Mesendoderm (in vitro differentiated cells): ENCODE measurements around the gene MXI1.

ENCODE experiments used
- DNase-seq: peaks from one replicate; pipeline ENCODE4 v3.0.0; 2013
- H2AK5ac ChIP-seq: 2 replicates; pipeline ENCODE4 v1.6.1; 2013; ENCODE audit warnings: low read length, inconsistent platforms
- H2BK120ac ChIP-seq: 2 replicates; pipeline ENCODE4 v1.6.1; 2013; ENCODE audit warnings: low read depth, mild to moderate bottlenecking, low read length, moderate library complexity, mixed read lengths
- H2BK15ac ChIP-seq: replicated peaks from 2 replicates; pipeline ENCODE4 v1.6.1; 2013; ENCODE audit warnings: low read depth, mild to moderate bottlenecking, moderate library complexity
- H2BK5ac ChIP-seq: 2 replicates; pipeline ENCODE4 v1.6.1; 2013; ENCODE audit warnings: low read length, inconsistent platforms
- H3K18ac ChIP-seq: 2 replicates; pipeline ENCODE4 v1.6.1; 2013; ENCODE audit warnings: mild to moderate bottlenecking, low read length, mixed read lengths
- H3K23ac ChIP-seq: one replicate; pipeline ENCODE4 v1.6.1; 2013; ENCODE audit warnings: low read length
- H3K27ac ChIP-seq: 2 replicates; pipeline ENCODE4 v1.5.1; 2013; ENCODE audit warnings: low read depth, mild to moderate bottlenecking, inconsistent platforms, low read length, moderate library complexity
- H3K27me3 ChIP-seq: 2 replicates; pipeline ENCODE4 v1.6.1; 2013; ENCODE audit warnings: low read length, control low read depth, mild to moderate bottlenecking, inconsistent platforms; ENCODE audit not compliant: insufficient read depth, poor library complexity
- H3K36me3 ChIP-seq: 2 replicates; pipeline ENCODE4 v1.6.1; 2013; ENCODE audit warnings: low read length, inconsistent platforms; ENCODE audit not compliant: control insufficient read depth, insufficient read depth
- H3K4ac ChIP-seq: one replicate; pipeline ENCODE4 v1.6.1; 2013; ENCODE audit warnings: low read depth, mild to moderate bottlenecking, low read length, moderate library complexity
- H3K4me1 ChIP-seq: 2 replicates; pipeline ENCODE4 v1.6.1; 2013; ENCODE audit warnings: low read depth, low read length, inconsistent platforms; ENCODE audit not compliant: control insufficient read depth
- H3K4me2 ChIP-seq: 2 replicates; pipeline ENCODE4 v1.6.1; 2013; ENCODE audit warnings: low read length
- H3K4me3 ChIP-seq: 2 replicates; pipeline ENCODE4 v1.5.1; 2013; ENCODE audit warnings: mild to moderate bottlenecking, low read length
- H3K56ac ChIP-seq: one replicate; pipeline ENCODE4 v1.6.1; 2013; ENCODE audit warnings: low read length
- H3K79me1 ChIP-seq: 2 replicates; pipeline ENCODE4 v1.6.1; 2013; ENCODE audit warnings: low read length, inconsistent platforms
- H3K79me2 ChIP-seq: 2 replicates; pipeline ENCODE4 v1.6.1; 2013; ENCODE audit warnings: mild to moderate bottlenecking, low read length; ENCODE audit not compliant: control insufficient read depth, insufficient read depth
- H3K9ac ChIP-seq: 2 replicates; pipeline ENCODE4 v1.6.1; 2013; ENCODE audit warnings: low read length, inconsistent platforms
- H4K5ac ChIP-seq: one replicate; pipeline ENCODE4 v1.6.1; 2013; ENCODE audit warnings: low read length
- H4K8ac ChIP-seq: one replicate; pipeline ENCODE4 v1.6.1; 2013; ENCODE audit warnings: low read depth, mild to moderate bottlenecking, control low read depth, low read length, moderate library complexity
- WGBS: extraction: QIAGEN DNeasy Blood & Tissue Kit; methylation state at CpG from one replicate; pipeline ENCODE4 v1.1.7; 2013; ENCODE audit warnings: low lambda C conversion rate, missing lambda C conversion rate; ENCODE audit not compliant: insufficient coverage; ENCODE audit errors: extremely low coverage; 5-methylcytosine and 5-hydroxymethylcytosine counted together

The MXI1 gene

DNA sequence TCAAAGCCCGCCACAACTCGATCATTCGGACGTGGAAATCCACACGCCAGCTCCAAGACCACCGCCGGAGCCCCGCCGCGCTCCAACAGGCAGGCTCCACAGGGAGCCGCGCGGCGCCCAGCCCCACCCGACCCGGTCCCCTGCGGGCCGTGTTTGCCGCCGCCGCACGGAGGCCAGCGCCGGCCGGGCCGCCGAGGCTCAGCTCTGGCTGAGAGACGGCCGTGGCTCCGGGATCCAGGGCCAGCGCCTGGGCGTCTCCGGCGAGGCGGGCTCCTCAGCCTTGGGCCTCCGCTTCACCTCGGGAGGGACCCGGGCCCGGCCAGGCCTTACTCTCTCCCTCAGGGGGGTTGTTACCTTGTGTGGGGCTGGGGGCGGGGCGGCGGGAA is 97.0 kb downstream of the MXI1 start:
- H4K8ac ChIP-seq: peak overlapping the region; percentile 95
- peak overlapping the region; percentile 87 for H3K4me3 ChIP-seq
- H2BK5ac ChIP-seq: no peak overlapping the region
- peak overlapping the region; percentile 62 for H2BK120ac ChIP-seq
- no peak for DNase-seq
- H3K9ac ChIP-seq: peak overlapping the region; percentile 96
- peak overlapping the region; percentile 23 for H2BK15ac ChIP-seq
- H3K18ac ChIP-seq: peak overlapping the region; percentile 100
- H3K27me3 ChIP-seq: no peaks in the 10 kb centered on the region
- H2AK5ac ChIP-seq: no peak overlapping the region
- H4K5ac ChIP-seq: no peak overlapping the region
- peak overlapping the region; percentile 98 for H3K4ac ChIP-seq
- no peak overlapping the region for H3K23ac ChIP-seq
- no CpG with 5 or more reads among the region's 42 CpGs for whole genome bisulfite sequencing
- peak overlapping the region; percentile 91 for H3K27ac ChIP-seq
- peak overlapping the region; percentile 96 for H3K56ac ChIP-seq
- no peaks in the 10 kb centered on the region for H3K4me1 ChIP-seq
- no peaks in the 10 kb centered on the region for H3K36me3 ChIP-seq
- H3K79me2 ChIP-seq: peaks cover 35% of the 10 kb centered on the region
- H3K79me1 ChIP-seq: peaks cover 3% of the 10 kb centered on the region
- no peak overlapping the region for H3K4me2 ChIP-seq

DNA sequence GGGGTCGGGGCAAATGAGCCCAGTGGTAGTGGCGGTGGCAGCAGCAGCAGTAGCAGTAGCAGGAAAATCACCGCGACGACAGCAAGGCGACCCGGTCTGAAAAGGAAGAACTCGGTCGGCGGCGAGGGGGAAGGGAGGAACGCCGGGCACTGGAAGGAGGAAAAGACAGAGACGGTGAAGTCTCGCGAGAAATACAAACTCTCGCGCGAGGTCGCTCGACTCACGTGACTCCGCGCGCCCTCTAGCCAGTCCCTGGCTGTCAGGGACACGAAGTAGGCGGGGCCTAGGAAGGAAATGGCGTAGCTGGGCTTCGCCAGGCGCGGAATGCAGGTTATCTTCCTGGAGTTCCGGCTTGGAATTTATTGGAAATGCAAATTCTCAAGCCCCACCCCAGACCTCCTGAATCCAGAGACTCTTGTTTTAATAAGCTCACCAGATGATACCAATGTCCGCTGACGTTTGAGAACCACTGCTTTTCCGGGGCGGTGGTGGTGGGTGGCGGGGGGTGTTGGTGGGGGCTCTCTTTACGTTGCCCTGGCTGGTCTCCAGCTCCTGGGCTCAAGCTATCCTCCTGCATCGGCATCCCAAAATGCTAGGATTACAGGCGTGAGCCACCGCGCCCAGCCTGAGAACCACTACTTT is 97.5 kb downstream of the MXI1 start, which contains the start of gene SMNDC1:
TSS of gene SMNDC1 (minus strand) at position 141 of the 642 bp plus-strand sequence. CDS start 1,333 bp downstream, outside the sequence.
- DNase-seq: peak; percentile 99
- WGBS: no CpG with 5 or more reads among the region's 42 CpGs
- peak within 1 kb of the TSS; percentile 66 for H3K4me2 ChIP-seq
- peak within 1 kb of the TSS; percentile 36 for H2BK15ac ChIP-seq
- no peaks in the 10 kb centered on the region for H3K27me3 ChIP-seq
- H2BK120ac ChIP-seq: peak within 1 kb of the TSS; percentile 62
- no peak within 1 kb of the TSS for H2AK5ac ChIP-seq
- H3K36me3 ChIP-seq: no peaks in the 10 kb centered on the region
- H3K4ac ChIP-seq: peak within 1 kb of the TSS; percentile 98
- H3K27ac ChIP-seq: peak within 1 kb of the TSS; percentile 91
- H2BK5ac ChIP-seq: no peak within 1 kb of the TSS
- H4K8ac ChIP-seq: peak within 1 kb of the TSS; percentile 95
- H3K79me2 ChIP-seq: peaks cover 35% of the 10 kb centered on the region
- H3K79me1 ChIP-seq: peaks cover 2% of the 10 kb centered on the region
- no peaks in the 10 kb centered on the region for H3K4me1 ChIP-seq
- H3K4me3 ChIP-seq: peak within 1 kb of the TSS; percentile 87
- H3K56ac ChIP-seq: peak within 1 kb of the TSS; percentile 96
- H3K9ac ChIP-seq: peak within 1 kb of the TSS; percentile 96
- no peak within 1 kb of the TSS for H3K23ac ChIP-seq
- no peak within 1 kb of the TSS for H4K5ac ChIP-seq
- peak within 1 kb of the TSS; percentile 100 for H3K18ac ChIP-seq

DNA sequence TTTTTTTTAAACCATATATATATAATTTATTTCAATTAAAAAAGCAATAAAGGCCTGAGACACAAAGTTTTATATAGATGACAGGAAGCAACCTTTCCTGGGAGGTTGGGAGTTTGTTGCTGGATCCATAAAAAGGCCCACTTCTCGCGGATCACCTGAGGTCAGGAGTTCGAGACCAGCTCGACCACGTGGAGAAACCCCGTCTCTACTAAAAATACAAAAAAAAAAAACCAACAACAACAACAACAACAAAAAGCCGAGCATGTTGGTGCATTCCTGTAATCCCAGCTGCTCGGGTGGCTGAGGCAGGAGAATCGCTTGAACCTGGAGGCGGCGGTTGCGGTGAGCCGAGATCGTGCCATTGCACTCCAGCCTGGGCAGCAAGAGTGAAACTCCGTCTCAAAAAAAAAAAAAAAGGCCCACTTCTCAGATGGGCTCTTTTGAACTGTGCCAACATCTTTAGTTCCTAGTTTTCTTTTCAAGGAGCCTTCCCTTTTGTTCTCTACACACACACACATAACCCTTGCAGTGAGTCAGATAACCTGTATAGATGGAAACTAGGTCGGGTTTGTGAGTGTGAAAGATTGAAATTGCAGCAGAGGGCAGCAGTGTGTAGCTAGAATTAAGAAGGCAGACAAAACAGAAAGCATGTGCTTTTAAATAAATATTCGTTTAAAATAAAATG is 98.5 kb downstream of the MXI1 start:
- H3K18ac ChIP-seq: no peak overlapping the region

DNA sequence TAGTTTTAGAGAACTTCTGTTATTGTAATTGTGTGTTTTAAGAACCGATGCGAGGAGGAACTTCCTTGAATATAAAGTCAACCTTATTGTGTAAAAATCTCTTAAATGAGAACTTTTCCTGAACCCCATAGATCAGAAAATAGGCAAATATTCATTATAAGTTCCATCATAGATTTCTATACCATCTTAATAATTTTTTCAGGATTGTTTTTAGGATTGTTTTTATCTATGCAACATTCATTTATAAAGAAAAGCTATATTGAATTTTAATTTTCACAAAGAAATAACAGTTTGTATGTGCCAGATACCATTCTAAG is 99.0 kb downstream of the MXI1 start:
- Histone ChIP-seq H2BK120ac (no peak overlapping the region), H4K5ac (no peak overlapping the region), H3K27ac (no peak overlapping the region), H3K79me2 (peaks cover 28% of the 10 kb centered on the region), H2BK15ac (no peak overlapping the region), H3K23ac (no peak overlapping the region), H3K4ac (no peak overlapping the region), H3K4me2 (no peak overlapping the region), H2BK5ac (no peak overlapping the region), H3K79me1 (no peaks in the 10 kb centered on the region), H2AK5ac (no peak overlapping the region), H3K36me3 (no peaks in the 10 kb centered on the region), H3K4me1 (no peaks in the 10 kb centered on the region), H3K56ac (no peak overlapping the region), H3K18ac (no peak overlapping the region), H3K27me3 (no peaks in the 10 kb centered on the region), H3K4me3 (no peak overlapping the region), H4K8ac (no peak overlapping the region), H3K9ac (no peak overlapping the region)
- DNase-seq: no peak
- no CpG with 5 or more reads among the region's 2 CpGs for WGBS

More for the DNA sequence above, 98.5 kb downstream of the MXI1 start:
- no peak overlapping the region for H2AK5ac ChIP-seq
- no peak overlapping the region for H3K9ac ChIP-seq
- DNase-seq: peak; percentile 90
- no peak overlapping the region for H3K4ac ChIP-seq
- H2BK15ac ChIP-seq: no peak overlapping the region
- no peaks in the 10 kb centered on the region for H3K36me3 ChIP-seq
- peaks cover 32% of the 10 kb centered on the region for H3K79me2 ChIP-seq
- H4K5ac ChIP-seq: no peak overlapping the region
- no peak overlapping the region for H2BK120ac ChIP-seq
- no peak overlapping the region for H4K8ac ChIP-seq
- H3K4me2 ChIP-seq: no peak overlapping the region
- no peak overlapping the region for H2BK5ac ChIP-seq
- no peaks in the 10 kb centered on the region for H3K79me1 ChIP-seq
- no peaks in the 10 kb centered on the region for H3K4me1 ChIP-seq
- no peak overlapping the region for H3K23ac ChIP-seq
- no peak overlapping the region for H3K27ac ChIP-seq
- 100% methylated on average over 1 of the region's 17 CpGs for WGBS
- no peaks in the 10 kb centered on the region for H3K27me3 ChIP-seq
- H3K56ac ChIP-seq: no peak overlapping the region
- H3K4me3 ChIP-seq: no peak overlapping the region

DNA sequence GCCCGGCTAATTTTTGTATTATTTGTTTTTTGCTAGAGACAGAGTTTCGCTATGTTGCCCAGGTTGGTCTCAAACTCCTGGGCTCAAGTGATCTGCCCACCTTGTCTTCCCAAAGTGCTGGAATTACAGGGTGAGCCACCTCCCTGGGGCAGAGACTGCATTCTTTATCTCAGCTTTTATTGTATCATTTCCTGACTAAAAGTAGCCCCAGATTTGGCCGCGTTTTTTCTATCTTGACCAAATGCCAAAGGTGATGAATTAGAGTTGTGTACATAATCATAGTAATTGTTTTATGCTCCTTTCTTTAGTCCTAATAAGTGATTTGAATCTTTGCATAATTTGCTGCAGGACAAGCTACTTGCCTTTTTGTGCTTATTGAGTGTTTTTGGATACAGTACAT is 100.4 kb downstream of the MXI1 start:
- Histone ChIP-seq H2BK5ac (no peak overlapping the region), H2BK15ac (no peak overlapping the region), H3K27me3 (no peaks in the 10 kb centered on the region), H3K56ac (no peak overlapping the region), H4K5ac (no peak overlapping the region), H4K8ac (no peak overlapping the region), H3K4me3 (no peak overlapping the region), H3K4ac (no peak overlapping the region), H2BK120ac (no peak overlapping the region), H3K23ac (no peak overlapping the region), H2AK5ac (no peak overlapping the region), H3K79me2 (peaks cover 16% of the 10 kb centered on the region), H3K18ac (no peak overlapping the region), H3K36me3 (no peaks in the 10 kb centered on the region), H3K9ac (no peak overlapping the region), H3K79me1 (no peaks in the 10 kb centered on the region), H3K27ac (no peak overlapping the region), H3K4me2 (no peak overlapping the region), H3K4me1 (no peaks in the 10 kb centered on the region)
- WGBS: no CpG with 5 or more reads among the region's 4 CpGs
- no peak for DNase-seq
